Natural killer cell (primary cell): Measurements from ENCODE around the gene SPN. TPM values are rescaled to one million over a fixed set of nuclear protein-coding genes. Genes with fewer than 3 reads are reported as not detected.

Experiments
- ATAC-seq, 3 donors: fragments of 150-1000 bp in 2 of 3; fragments of 200-7000 bp in 1 of 3; cut with Tn5 transposase; 1 replicate in 1 of 3; 2 replicates in 2 of 3; pipeline ENCODE4 v1.10.0; 2021; ENCODE audit warnings: mild to moderate bottlenecking in 2 of 3, moderate library complexity in 2 of 3
- DNase-seq, 2 donors: peaks; one replicate each; pipeline versions ENCODE4 v3.0.0 to v3.0.0-alpha.2; 2013 to 2021; ENCODE audit warnings: mixed read lengths in 1 of 2
- H3K27ac ChIP-seq: one replicate; pipeline ENCODE4 v1.5.1; 2013; ENCODE audit warnings: mild to moderate bottlenecking, low read length
- H3K27me3 ChIP-seq: one replicate; pipeline ENCODE4 v1.6.1; 2013; ENCODE audit warnings: low read length; ENCODE audit not compliant: control insufficient read depth, insufficient read depth
- H3K36me3 ChIP-seq: one replicate; pipeline ENCODE4 v1.6.1; 2013; ENCODE audit warnings: low read length; ENCODE audit not compliant: control insufficient read depth, insufficient read depth
- H3K4me1 ChIP-seq: one replicate; pipeline ENCODE4 v1.6.1; 2013; ENCODE audit warnings: low read length; ENCODE audit not compliant: control insufficient read depth, insufficient read depth
- H3K4me3 ChIP-seq: one replicate; pipeline ENCODE4 v1.5.1; 2013; ENCODE audit warnings: low read length
- H3K9me3 ChIP-seq: one replicate; pipeline ENCODE4 v1.6.1; 2013; ENCODE audit warnings: low read length; ENCODE audit not compliant: control insufficient read depth, insufficient read depth
- H3K27ac Mint-ChIP-seq, 2 donors: one replicate each; pipeline ENCODE4 v1.8.0; 2022; ENCODE audit warnings: mild to moderate bottlenecking in 2 of 2, mixed read lengths in 2 of 2, moderate library complexity in 1 of 2
- H3K27me3 Mint-ChIP-seq, 2 donors: one replicate each; pipeline ENCODE4 v1.8.0; 2022; ENCODE audit warnings: low read depth in 2 of 2, mixed read lengths in 2 of 2
- H3K36me3 Mint-ChIP-seq: one replicate; pipeline ENCODE4 v1.8.0; 2022; ENCODE audit warnings: mixed read lengths
- H3K4me1 Mint-ChIP-seq, 2 donors: one replicate each; pipeline ENCODE4 v1.8.0; 2022; ENCODE audit warnings: mixed read lengths in 2 of 2
- H3K4me3 Mint-ChIP-seq: one replicate; pipeline ENCODE4 v1.8.0; 2022; ENCODE audit warnings: mild to moderate bottlenecking, moderate library complexity, mixed read lengths
- H3K9me3 Mint-ChIP-seq, 2 donors: one replicate each; pipeline ENCODE4 v1.8.0; 2022; ENCODE audit warnings: mixed read lengths in 2 of 2
- CTCF ChIP-seq: fragments of 200-600 bp; IDR thresholded peaks from one replicate; pipeline ENCODE4 v1.8.0; 2022; ENCODE audit warnings: antibody characterized with exemption
- WGBS: methylation state at CpG from one replicate; pipeline ENCODE4 v1.1.7; 2013; ENCODE audit warnings: missing lambda C conversion rate; ENCODE audit not compliant: insufficient coverage; 5-methylcytosine and 5-hydroxymethylcytosine counted together
- intact Hi-C: fragments of 100-400 bp; cut with micrococcal nuclease; formaldehyde crosslinking; loops from one replicate; pipeline ENCODE4 v1.14.2; 2022
- total RNA-seq, 4 donors: library from RNA; stranded (reverse); fragments of 120-200 nt in 1 of 4; gene quantifications; one replicate each; pipeline versions ENCODE4 v1.2.3 to v1.2.4, GENCODE V29; 2013 to 2022

Gene SPN
- total RNA-seq, 3 donors from 2014 or later (not counting 1 experiment from before 2014, with no cell fraction given), result 373 to 439 (median 435) TPM

GRCh38 chr16:29644338-29644857, 18.6 kb upstream of the SPN start:
- no peaks in the 10 kb centered on the region for H3K36me3 ChIP-seq
- H3K4me1 ChIP-seq, result peaks cover 37% of the 10 kb centered on the region
- DNase-seq, result no peak
- no peaks in the 10 kb centered on the region for H3K9me3 ChIP-seq
- Mint-ChIP-seq H3K9me3 (no peaks in the 10 kb centered on the region), H3K4me3 (no peak overlapping the region), H3K27ac (peak overlapping the region; percentile 65 to 73), H3K27me3 (no peaks in the 10 kb centered on the region), H3K4me1 (peaks cover 31 to 36% of the 10 kb centered on the region in 2 donors), H3K36me3 (no peaks in the 10 kb centered on the region)
- no peak overlapping the region for H3K4me3 ChIP-seq
- peak overlapping the region; percentile 9 for H3K27ac ChIP-seq
- intact Hi-C loops, result loop anchor here (10.0 kb wide), 1 partner anchor 60 kb away; no protein-coding TSS in a partner anchor
- no peak for TF ChIP-seq CTCF
- ATAC-seq, result no peak
- no peaks in the 10 kb centered on the region for H3K27me3 ChIP-seq
- 82% methylated on average over 9 of the region's 9 CpGs for WGBS

DNA sequence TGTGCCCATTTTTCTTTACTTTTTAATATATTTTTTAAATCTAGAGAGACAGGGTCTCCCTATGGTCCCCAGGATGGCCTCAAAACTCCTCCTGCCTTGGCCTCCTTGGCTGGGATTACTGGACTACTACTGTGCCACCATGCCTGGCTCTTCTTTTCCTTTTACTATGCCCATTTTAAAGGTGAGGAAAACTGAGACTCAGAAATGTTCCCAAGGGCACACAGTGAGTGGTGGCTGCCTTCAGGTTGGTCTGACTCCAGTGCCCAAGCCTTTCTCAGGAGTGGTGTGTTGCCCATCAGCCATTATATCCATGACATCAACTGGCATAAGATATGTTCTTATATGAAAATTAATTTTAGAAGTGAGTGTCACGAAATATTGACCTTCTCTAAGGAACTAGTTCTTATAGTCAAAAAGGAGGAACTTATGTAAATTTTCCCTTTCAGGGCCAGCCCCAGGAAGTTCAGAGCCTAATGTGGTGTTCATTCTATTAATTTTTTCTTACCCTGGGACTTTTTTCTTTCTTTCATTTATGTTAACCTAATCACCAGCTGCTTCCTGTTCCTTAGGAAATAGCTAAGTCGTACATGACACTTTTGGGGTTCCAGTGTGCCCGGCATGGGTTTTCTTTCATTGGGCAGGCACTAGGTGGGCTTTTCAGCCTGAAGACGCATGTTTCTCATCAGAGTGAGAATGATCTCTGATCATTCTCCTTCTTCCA, 17.9 kb upstream of the SPN start:
- H3K4me1 Mint-ChIP-seq, result peaks cover 37 to 42% of the 10 kb centered on the region in 2 donors
- no peaks in the 10 kb centered on the region for H3K36me3 ChIP-seq
- H3K4me3 Mint-ChIP-seq, result no peak overlapping the region
- WGBS, result 48% methylated on average over 4 of the region's 4 CpGs
- peaks cover 38% of the 10 kb centered on the region for H3K4me1 ChIP-seq
- ATAC-seq (no peak), DNase-seq (no peak)
- H3K9me3 Mint-ChIP-seq, result no peaks in the 10 kb centered on the region
- intact Hi-C loops, result loop anchor here (10.0 kb wide), 1 partner anchor 60 kb away; no protein-coding TSS in a partner anchor
- H3K27ac Mint-ChIP-seq, result peak overlapping the region; percentile 65 to 73
- no peak for TF ChIP-seq CTCF
- H3K36me3 Mint-ChIP-seq, result no peaks in the 10 kb centered on the region
- H3K9me3 ChIP-seq, result no peaks in the 10 kb centered on the region
- no peaks in the 10 kb centered on the region for H3K27me3 Mint-ChIP-seq
- peak overlapping the region; percentile 59 for H3K27ac ChIP-seq
- H3K4me3 ChIP-seq, result no peak overlapping the region
- H3K27me3 ChIP-seq, result no peaks in the 10 kb centered on the region

GRCh38 chr16:29645694-29646187, 17.3 kb upstream of the SPN start:
- intact Hi-C loops, result loop anchor here (10.0 kb wide), 1 partner anchor 59 kb away; no protein-coding TSS in a partner anchor
- DNase-seq (peak in 1 of 2 donors; percentile 32), ATAC-seq (no peak)
- Histone ChIP-seq H3K27ac (peak overlapping the region; percentile 59), H3K36me3 (no peaks in the 10 kb centered on the region), H3K4me3 (no peak overlapping the region), H3K9me3 (no peaks in the 10 kb centered on the region), H3K27me3 (no peaks in the 10 kb centered on the region), H3K4me1 (peaks cover 35% of the 10 kb centered on the region)
- Mint-ChIP-seq H3K27me3 (no peaks in the 10 kb centered on the region), H3K4me3 (no peak overlapping the region), H3K36me3 (no peaks in the 10 kb centered on the region), H3K4me1 (peaks cover 31 to 36% of the 10 kb centered on the region in 2 donors), H3K27ac (peak overlapping the region; percentile 65 to 73), H3K9me3 (no peaks in the 10 kb centered on the region)
- WGBS, result 76% methylated on average over 4 of the region's 4 CpGs
- no peak for TF ChIP-seq CTCF
